ENCODE results near the gene HOOK2. TPM values are rescaled to one million over a fixed set of nuclear protein-coding genes. Genes with fewer than 3 reads are reported as not detected.

HOOK2 gene
- total and polyA plus RNA-seq, 2 of the 13 experiments (the other 11 are each of a cell fraction or from before 2014, with no cell fraction given): 9.2 to 12.9 TPM

DNA sequence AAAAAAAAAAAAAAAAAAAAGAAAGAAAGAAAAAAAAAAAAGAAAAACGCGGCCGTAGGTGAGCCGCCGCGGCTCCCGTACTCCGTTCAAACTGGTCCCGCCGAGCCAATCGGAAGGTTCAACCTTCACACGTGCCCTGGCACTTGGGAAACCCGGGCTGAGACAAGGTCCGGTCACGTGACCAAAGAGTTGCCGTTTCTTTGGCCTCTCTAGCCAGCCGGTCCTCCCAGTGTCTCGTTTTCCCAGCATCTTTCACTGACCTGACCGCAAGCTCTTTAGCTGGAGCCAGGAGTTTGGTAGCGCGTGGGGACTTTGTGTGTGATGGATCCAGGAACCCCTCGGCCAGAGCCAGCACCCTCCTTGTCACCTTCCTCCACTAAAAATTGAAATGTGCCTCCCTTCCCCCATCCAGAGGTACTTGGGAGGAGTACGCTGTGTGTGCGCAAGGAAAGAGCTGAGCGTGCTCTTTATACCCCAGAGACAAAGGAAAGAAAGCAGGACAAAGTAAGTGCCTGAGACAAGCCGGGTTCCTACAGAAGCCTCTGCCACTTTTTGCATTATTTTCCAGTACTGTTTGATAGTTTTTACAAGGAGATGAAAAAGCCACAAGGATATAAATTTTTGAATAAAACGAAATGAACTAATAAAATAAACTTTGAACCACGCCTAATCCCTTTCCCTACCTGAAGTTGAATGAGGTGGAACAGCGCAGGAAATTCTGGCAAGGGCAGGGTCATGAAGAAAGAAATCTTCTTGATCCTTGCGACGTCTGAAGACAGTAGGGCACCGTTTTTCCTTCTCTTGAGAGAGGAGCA, 52.6 kb downstream of the HOOK2 start (continued):
- TF ChIP-seq, protein P1, sequence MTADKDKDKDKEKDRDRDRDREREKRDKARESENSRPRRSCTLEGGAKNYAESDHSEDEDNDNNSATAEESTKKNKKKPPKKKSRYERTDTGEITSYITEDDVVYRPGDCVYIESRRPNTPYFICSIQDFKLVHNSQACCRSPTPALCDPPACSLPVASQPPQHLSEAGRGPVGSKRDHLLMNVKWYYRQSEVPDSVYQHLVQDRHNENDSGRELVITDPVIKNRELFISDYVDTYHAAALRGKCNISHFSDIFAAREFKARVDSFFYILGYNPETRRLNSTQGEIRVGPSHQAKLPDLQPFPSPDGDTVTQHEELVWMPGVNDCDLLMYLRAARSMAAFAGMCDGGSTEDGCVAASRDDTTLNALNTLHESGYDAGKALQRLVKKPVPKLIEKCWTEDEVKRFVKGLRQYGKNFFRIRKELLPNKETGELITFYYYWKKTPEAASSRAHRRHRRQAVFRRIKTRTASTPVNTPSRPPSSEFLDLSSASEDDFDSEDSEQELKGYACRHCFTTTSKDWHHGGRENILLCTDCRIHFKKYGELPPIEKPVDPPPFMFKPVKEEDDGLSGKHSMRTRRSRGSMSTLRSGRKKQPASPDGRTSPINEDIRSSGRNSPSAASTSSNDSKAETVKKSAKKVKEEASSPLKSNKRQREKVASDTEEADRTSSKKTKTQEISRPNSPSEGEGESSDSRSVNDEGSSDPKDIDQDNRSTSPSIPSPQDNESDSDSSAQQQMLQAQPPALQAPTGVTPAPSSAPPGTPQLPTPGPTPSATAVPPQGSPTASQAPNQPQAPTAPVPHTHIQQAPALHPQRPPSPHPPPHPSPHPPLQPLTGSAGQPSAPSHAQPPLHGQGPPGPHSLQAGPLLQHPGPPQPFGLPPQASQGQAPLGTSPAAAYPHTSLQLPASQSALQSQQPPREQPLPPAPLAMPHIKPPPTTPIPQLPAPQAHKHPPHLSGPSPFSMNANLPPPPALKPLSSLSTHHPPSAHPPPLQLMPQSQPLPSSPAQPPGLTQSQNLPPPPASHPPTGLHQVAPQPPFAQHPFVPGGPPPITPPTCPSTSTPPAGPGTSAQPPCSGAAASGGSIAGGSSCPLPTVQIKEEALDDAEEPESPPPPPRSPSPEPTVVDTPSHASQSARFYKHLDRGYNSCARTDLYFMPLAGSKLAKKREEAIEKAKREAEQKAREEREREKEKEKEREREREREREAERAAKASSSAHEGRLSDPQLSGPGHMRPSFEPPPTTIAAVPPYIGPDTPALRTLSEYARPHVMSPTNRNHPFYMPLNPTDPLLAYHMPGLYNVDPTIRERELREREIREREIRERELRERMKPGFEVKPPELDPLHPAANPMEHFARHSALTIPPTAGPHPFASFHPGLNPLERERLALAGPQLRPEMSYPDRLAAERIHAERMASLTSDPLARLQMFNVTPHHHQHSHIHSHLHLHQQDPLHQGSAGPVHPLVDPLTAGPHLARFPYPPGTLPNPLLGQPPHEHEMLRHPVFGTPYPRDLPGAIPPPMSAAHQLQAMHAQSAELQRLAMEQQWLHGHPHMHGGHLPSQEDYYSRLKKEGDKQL (CRISPR knock-in tag; IDR thresholded peaks at IDR 0.05; ENCODE audit: low read depth): 0 out of 2 replicates have a peak, but pooled peaks have one; percentile 30
- TF ChIP-seq SMAD9 (CRISPR knock-in tag; IDR thresholded peaks at IDR 0.05) (no peak), CBFB (CRISPR knock-in tag; IDR thresholded peaks at IDR 0.05) (0 out of 2 replicates have a peak, but pooled peaks have one; percentile 53), ZKSCAN1 (IDR thresholded peaks at IDR 0.05; ENCODE audit: low read length) (no peak), KDM5B (CRISPR knock-in tag; IDR thresholded peaks at IDR 0.05; ENCODE audit: borderline replicate concordance) (no peak), TBL1XR1 (IDR thresholded peaks at IDR 0.05; ENCODE audit: borderline replicate concordance, low read length, partially characterized antibody) (peak; percentile 84), RFXANK (CRISPR knock-in tag; IDR thresholded peaks at IDR 0.05) (no peak), ZNF879 (CRISPR knock-in tag; IDR thresholded peaks at IDR 0.05) (no peak), ZNF761 (CRISPR knock-in tag; conservative IDR thresholded peaks at IDR 0.05) (peak; percentile 65; the same call in 1 of the 2 replicates), PCBP1 (IDR thresholded peaks at IDR 0.05; ENCODE audit: borderline replicate concordance, low read depth, low read length) (no peak), ZNF788 (CRISPR knock-in tag; IDR thresholded peaks at IDR 0.05; ENCODE audit: borderline replicate concordance) (peak; percentile 76; the same call in 1 of the 2 replicates), ZEB1 (IDR thresholded peaks at IDR 0.05; ENCODE audit: insufficient replicate concordance, low read depth) (no peak)
- TF ChIP-seq, protein P2, sequence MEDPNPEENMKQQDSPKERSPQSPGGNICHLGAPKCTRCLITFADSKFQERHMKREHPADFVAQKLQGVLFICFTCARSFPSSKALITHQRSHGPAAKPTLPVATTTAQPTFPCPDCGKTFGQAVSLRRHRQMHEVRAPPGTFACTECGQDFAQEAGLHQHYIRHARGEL (CRISPR knock-in tag; IDR thresholded peaks at IDR 0.05): no peak
- TF ChIP-seq, protein P3, sequence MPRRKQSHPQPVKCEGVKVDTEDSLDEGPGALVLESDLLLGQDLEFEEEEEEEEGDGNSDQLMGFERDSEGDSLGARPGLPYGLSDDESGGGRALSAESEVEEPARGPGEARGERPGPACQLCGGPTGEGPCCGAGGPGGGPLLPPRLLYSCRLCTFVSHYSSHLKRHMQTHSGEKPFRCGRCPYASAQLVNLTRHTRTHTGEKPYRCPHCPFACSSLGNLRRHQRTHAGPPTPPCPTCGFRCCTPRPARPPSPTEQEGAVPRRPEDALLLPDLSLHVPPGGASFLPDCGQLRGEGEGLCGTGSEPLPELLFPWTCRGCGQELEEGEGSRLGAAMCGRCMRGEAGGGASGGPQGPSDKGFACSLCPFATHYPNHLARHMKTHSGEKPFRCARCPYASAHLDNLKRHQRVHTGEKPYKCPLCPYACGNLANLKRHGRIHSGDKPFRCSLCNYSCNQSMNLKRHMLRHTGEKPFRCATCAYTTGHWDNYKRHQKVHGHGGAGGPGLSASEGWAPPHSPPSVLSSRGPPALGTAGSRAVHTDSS (CRISPR knock-in tag; conservative IDR thresholded peaks at IDR 0.05): no peak
- TF ChIP-seq, protein P4, sequence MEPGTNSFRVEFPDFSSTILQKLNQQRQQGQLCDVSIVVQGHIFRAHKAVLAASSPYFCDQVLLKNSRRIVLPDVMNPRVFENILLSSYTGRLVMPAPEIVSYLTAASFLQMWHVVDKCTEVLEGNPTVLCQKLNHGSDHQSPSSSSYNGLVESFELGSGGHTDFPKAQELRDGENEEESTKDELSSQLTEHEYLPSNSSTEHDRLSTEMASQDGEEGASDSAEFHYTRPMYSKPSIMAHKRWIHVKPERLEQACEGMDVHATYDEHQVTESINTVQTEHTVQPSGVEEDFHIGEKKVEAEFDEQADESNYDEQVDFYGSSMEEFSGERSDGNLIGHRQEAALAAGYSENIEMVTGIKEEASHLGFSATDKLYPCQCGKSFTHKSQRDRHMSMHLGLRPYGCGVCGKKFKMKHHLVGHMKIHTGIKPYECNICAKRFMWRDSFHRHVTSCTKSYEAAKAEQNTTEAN (CRISPR knock-in tag; conservative IDR thresholded peaks at IDR 0.05): no peak
- TF ChIP-seq, protein P5, sequence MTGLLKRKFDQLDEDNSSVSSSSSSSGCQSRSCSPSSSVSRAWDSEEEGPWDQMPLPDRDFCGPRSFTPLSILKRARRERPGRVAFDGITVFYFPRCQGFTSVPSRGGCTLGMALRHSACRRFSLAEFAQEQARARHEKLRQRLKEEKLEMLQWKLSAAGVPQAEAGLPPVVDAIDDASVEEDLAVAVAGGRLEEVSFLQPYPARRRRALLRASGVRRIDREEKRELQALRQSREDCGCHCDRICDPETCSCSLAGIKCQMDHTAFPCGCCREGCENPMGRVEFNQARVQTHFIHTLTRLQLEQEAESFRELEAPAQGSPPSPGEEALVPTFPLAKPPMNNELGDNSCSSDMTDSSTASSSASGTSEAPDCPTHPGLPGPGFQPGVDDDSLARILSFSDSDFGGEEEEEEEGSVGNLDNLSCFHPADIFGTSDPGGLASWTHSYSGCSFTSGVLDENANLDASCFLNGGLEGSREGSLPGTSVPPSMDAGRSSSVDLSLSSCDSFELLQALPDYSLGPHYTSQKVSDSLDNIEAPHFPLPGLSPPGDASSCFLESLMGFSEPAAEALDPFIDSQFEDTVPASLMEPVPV (CRISPR knock-in tag; IDR thresholded peaks at IDR 0.05): no peak

Data from HepG2 (cell line).